GM10847 (cell line): Measurements from ENCODE around the gene EDAR.

Experiments used
- POLR2A ChIP-seq: IDR thresholded peaks from 2 replicates; pipeline ENCODE4 v1.6.1; 2011; ENCODE audit not compliant: insufficient read length; ENCODE audit errors: extremely low read depth

EDAR gene

DNA sequence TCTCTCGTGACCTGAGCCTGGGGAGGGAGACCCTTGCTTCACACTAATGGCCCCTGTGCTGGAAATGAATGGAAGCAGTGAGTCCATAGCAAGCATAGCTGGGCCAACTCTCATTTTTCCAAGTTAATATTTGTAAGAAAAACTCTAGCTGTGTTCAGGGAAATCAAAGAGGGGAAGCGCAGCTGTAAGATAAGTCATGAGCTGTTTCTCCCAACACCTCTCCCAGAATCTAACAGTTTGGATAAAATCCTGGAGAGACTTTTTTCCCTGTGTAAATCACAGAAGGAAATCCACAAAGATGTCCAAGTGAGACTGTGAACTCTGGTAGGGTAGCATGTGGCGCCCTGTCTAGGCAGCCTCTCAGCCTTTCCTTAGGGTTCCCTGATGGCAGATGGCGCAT lies 27.2 kb downstream of the EDAR start:
- no peak for TF ChIP-seq POLR2A

DNA sequence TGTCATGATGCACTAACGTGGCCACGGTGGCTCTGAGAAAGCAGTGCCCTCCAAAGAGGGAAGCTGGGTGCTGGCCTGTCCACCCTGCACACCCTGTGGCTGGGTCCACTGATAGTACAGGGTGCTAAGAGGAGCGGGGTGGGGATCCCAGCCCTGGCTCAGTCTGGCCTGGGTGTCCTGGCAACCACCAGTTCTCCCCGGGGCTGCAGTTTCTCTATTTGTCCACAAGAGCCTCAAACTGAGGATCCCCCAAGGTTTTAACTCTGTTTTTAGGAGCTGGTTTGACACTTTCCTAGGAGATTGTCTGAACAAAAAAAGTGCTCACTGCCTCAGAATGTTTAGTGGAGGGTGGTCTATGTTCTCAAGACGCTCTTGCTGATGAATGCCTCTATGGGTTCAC lies 29.0 kb downstream of the EDAR start:
- TF ChIP-seq POLR2A = no peak

DNA sequence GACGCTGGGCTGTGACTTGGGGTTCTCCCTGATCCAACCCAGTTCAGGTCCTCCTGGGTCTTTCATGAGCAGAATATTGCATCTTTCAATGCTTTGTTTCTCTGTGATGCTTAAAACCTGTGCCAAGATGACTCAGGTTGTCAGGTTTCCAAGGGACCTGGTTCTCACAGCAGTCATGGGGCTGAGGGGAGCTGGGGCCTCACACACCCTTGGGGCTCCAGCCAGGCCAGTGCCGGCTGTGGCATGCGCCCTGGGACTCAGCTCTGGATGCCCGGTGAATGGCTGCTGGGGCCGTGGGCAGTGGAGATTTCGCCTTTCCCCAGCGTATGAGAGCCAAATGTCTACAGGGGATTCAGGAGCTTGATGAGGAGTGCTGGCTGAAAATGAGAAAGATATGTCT lies 29.6 kb downstream of the EDAR start:
- no peak for TF ChIP-seq POLR2A

DNA sequence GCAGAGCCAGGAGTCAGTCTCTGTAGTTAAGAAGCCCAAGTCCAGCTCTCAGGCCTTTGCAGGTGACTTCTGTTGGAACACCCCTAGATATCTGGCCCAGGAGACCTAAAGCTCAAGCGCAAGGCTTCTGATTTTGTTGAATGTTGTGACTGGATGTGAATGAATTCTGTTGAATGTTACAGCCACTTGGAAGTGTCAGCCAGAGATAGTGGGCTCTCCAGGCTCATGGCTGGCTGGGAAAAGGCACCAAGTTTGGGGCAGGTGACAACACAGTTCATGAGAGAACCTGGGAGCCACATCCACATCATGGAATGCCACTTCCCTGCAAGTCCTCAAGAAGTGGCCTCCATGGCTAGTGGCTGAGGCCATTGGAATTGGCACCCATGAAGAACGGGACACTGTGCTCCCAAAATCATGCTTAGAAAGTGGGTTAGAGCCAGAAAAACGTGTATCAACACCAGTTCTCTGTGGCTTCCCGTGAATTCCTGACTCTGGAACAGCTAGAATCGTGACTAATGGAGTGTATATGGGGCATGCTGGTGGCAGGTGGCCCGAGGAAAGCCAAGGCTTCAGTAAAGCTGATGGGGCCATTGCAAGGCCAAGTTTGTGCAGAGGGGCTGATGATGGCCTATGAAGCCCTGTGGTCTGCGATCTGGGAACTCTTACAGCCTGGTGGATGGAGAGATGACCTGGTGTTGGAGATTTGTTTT lies 30.2 kb downstream of the EDAR start:
- no peak for TF ChIP-seq POLR2A

DNA sequence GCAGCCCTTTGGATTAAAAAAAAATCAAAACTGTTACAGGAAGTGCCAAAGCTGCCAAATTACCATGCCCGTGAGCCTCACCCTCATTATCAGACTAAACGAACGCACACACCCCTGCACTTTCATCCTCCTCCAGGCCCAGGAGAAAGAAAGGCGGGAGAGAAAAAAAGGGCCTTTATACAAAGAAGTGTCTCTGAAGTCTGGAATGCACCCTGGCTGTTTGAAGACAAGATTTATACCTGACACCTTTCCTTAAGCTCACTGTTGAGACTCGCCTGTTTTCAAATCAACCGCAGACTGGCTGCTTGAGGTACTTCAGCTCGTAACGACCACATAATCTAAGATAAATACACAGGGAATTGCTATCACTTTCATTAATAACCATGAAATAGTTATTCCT lies 31.0 kb downstream of the EDAR start:
- TF ChIP-seq POLR2A = no peak

GRCh38 chr2:108956375-108956774 lies 32.6 kb downstream of the EDAR start:
- no peak for TF ChIP-seq POLR2A

GRCh38 chr2:108950369-108951135 lies 38.5 kb downstream of the EDAR start:
- no peak for TF ChIP-seq POLR2A

DNA sequence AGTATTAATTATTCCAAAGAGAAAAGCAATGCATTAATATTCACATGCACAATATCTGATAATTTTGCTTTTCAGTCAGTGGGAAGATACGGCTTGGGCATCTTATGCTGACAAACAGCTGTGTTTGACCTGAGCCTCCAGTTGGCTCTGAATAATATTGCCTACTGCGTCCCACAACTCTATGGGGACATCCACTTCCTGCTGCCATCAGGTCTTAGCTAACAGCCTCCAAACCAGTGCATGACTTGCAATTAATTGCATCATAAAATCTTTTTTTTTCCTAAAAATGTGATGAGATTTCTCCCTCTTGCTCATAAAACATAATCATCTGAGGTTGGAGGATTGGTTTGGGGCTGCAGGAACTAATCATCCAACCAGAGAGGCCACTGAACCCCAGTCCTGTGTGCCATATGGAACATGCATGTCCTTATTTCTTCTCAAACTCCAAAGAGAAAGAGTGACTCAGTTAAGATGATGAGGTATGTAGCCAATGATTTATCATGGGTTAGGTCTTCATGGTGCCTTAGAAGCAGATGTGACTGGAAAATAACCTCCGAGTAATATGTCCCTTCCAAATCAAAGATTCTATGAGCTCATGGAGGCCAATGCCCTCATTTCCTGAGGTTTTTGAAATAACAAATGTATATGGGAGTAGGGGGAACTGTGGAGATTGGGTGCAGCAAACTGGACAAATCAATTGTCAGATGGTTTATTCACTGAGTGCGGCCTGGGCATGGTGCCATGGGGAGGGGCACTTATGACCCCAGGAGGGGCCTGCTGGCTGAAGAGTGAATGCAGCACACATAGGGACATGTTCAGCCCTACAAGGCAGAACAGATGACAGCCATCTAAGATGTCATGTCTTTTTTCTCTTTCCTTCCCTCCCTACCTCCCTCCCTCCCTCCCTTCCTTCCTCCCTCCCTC lies 39.4 kb downstream of the EDAR start:
- no peak for TF ChIP-seq POLR2A

- TF ChIP-seq POLR2A = no peak
Observed at GRCh38 chr2:108947271-108947907, 41.6 kb downstream of the EDAR start.

GRCh38 chr2:108946442-108946841 lies 42.6 kb downstream of the EDAR start:
- no peak for TF ChIP-seq POLR2A

- TF ChIP-seq POLR2A = no peak
Observed at GRCh38 chr2:108945969-108946368, 43.1 kb downstream of the EDAR start.

GRCh38 chr2:108944601-108945331 lies 44.3 kb downstream of the EDAR start:
- no peak for TF ChIP-seq POLR2A

DNA sequence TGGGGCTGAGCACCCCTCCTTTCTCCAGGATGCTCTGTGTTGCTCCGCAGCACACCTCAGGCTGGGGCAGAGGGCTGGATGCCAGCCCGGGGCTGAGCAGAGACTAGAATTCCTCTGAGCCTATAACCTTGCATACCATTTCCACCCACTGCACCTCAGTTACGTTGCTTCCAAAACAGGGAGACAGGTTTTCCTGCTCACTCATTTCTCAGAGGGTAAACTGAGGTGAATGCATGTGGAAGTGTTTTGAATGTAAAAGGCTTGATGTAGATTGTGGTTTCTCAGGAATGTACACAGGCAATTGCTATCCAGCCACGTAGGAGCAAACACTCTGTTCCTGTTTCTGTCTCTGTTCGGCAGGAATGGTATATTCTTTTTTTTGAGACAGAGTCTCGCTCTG lies 45.3 kb downstream of the EDAR start:
- TF ChIP-seq POLR2A = no peak

DNA sequence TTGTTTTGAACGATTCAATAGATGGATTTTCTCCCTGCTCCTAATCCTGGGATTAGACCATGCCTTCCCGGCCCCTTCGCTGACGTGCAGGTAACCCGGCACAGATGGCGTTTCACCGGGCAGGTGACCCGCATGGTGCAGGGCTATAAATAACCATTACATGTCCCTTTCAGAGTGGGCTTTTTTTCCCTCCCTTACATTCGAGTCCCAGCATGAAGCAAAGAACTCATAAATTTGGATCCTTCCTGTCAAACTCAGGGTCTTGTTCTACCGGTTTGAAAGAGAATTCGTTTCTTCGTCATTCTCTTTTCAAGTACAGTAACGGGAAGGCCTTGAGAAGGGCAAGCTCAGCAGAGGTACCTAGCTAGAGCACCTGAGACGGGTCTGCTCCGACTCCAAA lies 46.1 kb downstream of the EDAR start:
- TF ChIP-seq POLR2A = no peak

GRCh38 chr2:108942231-108942825 lies 46.7 kb downstream of the EDAR start:
- no peak for TF ChIP-seq POLR2A

DNA sequence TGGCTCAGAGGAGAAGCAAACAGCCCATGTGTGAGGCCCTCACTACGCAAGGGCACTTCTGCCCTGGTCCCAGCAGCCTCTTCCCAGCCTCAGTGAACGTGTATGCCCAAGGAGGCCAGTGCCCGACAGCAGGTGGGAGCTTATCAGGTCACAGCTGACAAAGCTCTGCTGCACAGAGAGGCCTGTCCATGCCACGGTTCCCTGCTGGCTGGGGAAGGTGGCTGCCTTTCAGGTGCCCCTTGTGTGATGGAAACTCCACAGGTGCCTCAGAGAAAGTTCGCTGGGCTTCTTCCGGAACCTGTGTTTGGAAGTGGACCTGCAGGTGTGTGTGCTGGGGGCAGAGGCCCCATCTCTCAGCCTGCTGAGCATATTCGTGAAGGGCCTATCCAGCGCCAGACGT lies 47.3 kb downstream of the EDAR start:
- no peak for TF ChIP-seq POLR2A
